ENCODE data around the gene POLR3A. TPM values are rescaled to one million over a fixed set of nuclear protein-coding genes. Genes with fewer than 3 reads are reported as not detected.

POLR3A gene
- total RNA-seq, 1 experiment from 2014 or later, result 8.3 TPM

- DNase-seq (ENCODE audit: low read depth), result peak; percentile 16
Measured at GRCh38 chr10:77944519-77944918, 84.8 kb downstream of the POLR3A start.

GRCh38 chr10:77943121-77943901 is 86.0 kb downstream of the POLR3A start:
- DNase-seq (ENCODE audit: low read depth), result peak; percentile 73

GRCh38 chr10:77941790-77942189 is 87.5 kb downstream of the POLR3A start:
- no peak for DNase-seq (ENCODE audit: low read depth)

DNA sequence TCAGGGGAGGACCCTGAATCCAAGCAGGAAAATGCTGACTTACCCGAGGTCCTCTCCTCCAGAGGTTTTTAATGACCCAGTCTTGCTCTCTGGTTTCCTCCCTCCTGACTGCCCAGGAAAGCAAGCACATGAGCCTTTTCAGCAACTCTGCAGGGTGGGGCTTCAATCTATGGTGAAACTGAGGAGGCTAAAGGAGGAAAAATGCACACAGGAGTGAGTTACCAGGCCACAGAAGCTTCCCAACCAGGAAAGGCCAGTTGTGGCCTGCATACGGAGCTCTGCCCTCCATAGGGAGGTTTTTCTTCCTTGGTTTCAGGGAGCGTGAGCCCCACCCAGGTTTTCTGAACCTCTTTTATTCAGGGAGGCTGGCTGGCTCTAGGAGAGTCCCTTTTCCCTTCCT is 88.7 kb downstream of the POLR3A start:
- DNase-seq (ENCODE audit: low read depth), result no peak

DNA sequence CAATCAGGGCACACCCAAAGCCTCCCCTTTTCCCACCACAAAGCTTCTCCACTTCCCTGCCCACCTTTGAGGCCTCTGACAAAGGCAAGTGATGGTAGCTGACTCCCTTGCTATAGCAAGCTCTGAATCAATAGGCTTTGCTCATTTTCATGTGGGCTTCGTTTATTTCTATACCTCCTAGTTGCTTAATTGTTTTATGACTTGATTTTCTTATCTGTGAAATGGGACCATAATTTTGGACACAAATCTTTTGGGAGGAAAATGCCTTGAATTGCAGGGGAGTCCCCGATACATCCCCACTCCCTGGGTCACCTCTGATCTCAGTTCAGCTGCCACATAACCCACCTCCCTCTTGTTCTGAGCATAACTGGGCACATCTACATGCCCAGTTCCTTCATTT is 89.1 kb downstream of the POLR3A start:
- no peak for DNase-seq (ENCODE audit: low read depth)

- DNase-seq (ENCODE audit: low read depth), result no peak
Measured at GRCh38 chr10:77939561-77940001, 89.7 kb downstream of the POLR3A start.

DNA sequence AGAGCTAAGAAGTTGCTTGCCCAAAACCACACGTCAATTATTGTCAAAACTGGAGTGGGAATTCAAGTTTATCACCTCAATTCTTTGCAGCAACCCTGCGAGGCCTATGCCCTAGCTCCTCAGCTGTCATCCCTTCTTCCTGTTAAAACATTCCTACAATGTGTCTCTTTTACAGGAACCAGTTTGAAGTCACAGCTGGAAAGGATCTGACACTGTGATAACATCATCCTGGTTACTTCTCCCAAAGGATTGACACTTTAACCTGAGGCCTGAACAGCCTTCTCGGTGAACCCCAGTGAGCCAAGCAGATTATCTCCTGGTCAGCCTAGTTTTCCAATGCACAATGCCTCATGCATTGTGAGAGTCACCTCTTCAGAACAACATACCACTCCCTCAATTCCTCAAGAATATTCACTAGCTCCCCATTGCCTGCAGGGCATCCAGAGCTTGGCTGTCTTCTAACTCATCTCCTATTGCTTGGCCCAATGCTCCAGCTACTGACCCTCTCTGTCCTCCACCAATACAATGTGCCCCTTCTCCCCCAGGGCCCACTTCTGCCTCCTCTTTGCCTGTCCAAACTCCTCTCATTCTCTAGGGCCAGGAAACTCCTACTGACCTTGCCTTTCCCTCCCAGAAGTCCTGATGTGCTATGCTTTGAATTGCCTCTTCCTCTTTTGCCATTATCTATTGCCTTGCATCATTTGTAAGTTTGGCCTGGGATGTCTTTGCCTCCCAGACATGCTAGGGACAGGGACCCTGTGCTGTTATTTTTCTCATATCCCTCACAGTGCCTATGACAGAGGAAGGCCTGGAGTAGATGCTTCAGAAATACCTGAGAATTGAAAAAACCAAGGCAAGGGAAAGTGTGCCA is 92.4 kb downstream of the POLR3A start:
- DNase-seq (ENCODE audit: low read depth), result no peak

DNA sequence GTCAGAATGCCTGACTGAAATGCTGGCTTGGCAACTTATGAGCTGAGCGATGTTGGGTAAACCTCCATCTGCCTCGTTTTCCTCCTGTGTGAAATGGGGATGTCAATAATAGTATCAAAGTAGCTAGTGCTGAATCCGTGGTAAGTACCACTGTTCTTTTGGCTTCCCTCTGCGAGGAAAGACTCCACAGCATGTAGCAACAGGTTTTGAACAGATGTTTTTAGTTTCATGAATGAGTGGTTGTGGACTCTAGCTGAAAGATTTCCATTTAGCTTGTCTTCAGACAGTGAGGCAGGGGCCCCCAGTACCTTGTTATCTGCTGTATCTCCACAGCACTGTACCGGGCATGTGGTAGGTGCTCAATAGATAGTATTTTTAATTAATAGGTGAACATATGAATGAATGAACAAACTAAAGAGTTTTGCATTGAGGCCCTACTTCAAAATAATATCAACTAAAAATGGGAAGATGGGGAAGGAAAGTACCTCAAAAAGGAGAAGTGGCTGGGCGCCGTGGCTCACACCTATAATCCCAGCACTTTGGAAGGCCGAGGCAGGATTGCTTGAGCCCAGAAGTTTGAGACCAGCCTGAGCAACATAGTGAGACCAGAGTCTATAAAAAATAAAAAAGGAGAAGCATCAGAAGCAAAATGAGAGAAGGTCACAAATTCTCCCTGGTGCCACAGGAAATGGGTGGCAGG is 97.1 kb downstream of the POLR3A start:
- DNase-seq (ENCODE audit: low read depth), result no peak

- DNase-seq (ENCODE audit: low read depth), result no peak
Measured at GRCh38 chr10:77927402-77928246, 101.7 kb downstream of the POLR3A start.

- peak; percentile 61 for DNase-seq (ENCODE audit: low read depth)
Measured at GRCh38 chr10:77926566-77927401, 102.5 kb downstream of the POLR3A start, which contains the start of gene DLG5. DLG5 (minus strand) TSS chr10:77926755; CDS start chr10:77926520, 235 bp downstream.

DNA sequence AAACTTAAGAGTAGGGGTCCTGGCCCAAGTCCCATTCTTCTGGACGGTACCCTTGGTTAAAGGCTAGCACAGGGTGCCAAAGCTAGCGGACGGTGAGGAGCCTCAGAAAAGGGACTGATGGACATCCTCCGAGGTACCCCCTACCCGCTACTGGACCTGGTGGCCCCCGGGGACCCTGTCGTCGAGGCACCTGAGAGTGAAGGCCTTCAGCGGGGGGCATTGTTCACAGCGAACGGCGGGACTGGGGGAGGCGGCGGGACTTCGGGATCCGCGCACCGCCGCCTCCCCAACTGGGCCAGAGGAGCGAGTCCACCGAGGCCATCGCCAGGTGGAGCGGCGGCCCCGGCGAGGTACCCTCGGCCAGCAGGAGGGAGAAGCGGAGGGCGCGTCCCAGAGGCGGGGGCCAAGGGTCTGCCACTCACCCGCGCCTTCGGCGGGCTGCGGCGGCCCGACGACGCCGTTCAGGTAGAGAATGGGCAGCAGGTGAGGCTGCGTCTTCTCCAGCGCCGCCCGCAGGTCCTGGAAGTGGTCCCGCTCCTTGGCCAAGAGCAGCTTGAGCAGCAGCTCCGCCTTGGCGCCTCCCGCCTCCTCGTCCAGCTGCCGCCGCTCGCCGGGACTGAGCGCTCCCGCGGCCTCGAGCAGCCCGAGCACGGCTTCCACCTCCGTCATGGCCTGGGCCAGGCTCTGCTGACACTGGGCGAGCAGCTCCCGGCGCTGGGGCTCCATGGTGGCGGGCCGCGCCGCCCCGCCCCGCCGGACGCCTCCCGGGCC is 103.3 kb downstream of the POLR3A start:
- DNase-seq (ENCODE audit: low read depth), result peak; percentile 48

DNA sequence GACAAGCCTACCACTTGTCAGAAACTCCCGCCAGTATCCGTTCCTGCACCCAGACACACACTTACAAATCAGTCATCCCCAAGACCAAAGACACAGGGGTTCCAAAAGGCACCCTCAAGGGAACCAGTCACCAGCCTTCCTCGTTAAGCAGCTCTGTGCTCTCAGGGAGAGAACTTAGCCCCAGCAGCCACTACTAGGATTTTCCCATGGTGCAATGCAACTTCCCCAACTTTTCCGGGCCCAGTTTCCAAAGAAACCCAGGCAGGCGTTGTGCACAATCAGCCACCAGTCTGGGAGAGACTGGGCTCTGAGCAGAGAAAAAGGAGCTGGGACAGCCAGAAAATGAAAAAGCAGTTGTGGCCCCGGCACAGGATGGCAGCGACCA is 103.9 kb downstream of the POLR3A start:
- DNase-seq (ENCODE audit: low read depth), result peak; percentile 21

- DNase-seq (ENCODE audit: low read depth), result no peak
Measured at GRCh38 chr10:77922566-77923179, 106.6 kb downstream of the POLR3A start.

DNA sequence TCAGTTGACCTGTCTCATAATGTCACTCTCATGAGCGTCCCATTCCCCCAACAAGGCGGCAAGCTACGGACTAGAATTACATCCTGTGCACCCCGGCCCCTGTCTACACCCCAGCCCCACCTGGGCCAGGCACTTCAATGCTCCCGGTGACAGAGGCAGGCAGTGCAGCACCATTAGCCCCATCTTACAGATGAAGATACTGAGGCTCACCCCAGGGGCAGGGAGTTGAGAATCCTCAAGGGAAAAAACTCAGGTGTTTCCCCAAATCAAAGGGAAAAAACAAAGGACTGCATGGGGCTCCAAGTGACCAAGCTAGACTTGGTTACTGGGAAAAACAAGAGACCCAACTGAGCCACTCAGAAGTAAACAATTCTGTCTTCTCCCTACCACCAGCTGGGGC is 107.3 kb downstream of the POLR3A start:
- DNase-seq (ENCODE audit: low read depth), result no peak

DNA sequence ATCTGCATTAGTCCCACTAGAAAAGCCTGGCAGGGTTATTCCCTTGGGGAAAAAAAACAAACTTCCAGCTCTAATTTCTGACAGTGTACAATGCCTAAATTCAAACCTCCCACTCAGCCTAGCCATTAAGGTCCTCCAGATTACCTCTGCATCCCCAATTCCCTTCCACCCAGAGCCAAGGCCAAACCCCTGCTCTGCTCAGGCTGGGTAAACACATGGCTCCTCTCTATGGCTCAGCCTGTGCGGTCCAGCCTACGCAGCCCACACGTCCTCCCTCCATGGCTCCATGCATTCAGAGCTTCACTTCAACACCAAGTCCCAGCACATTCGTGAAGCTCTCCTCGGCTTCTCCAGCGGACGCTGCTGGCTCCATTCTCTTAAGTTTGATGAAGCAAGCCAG is 107.9 kb downstream of the POLR3A start:
- no peak for DNase-seq (ENCODE audit: low read depth)

DNA sequence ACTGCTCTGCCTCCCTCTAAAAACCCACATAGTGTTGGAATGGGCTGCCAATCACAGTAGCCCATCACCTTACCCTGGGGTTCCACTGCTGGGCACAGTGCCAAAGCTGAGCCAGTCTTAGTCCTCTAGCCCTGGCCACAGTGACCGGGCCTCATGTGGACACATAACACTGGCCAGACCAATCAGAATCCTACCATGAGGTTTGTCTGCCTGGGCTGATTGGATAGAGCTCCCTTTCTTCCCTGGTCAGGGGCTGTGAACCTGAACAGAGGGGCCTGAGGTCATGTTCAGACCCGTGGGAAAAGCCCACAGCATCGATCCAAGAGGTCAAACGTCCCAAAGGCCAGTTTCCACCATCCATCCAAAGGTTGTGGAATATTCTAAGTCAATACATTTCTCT is 108.8 kb downstream of the POLR3A start:
- no peak for DNase-seq (ENCODE audit: low read depth)

DNA sequence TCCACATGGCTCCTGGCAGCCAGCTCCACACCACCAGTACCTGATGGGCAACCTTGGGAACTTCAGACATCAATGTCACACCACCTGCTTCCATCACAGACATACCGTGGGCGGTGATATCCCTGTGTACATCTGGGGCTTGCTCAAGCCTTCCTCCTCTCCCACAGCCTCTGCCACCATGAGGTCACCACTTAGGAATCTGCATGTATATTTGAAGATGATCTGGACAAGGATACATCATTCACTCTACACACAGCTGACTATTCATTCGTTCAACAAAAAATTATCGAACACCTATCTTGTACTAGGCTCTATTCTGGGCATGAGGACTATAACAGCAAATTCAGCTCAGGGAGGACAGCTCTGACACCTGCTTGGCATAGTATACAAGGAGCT is 109.6 kb downstream of the POLR3A start:
- DNase-seq (ENCODE audit: low read depth), result peak; percentile 56

All from Daoy (cell line).